Rectal smooth muscle tissue (tissue), 1 donor: ENCODE results near the gene MAP4.

ENCODE experiments used
- H3K27ac ChIP-seq: one replicate; pipeline ENCODE4 v1.7.0; 2013; ENCODE audit warnings: low read depth, low read length, inconsistent platforms
- H3K27me3 ChIP-seq: one replicate; pipeline ENCODE4 v1.7.0; 2013; ENCODE audit warnings: low read length; ENCODE audit not compliant: control insufficient read depth, insufficient read depth
- H3K36me3 ChIP-seq: one replicate; pipeline ENCODE4 v1.7.0; 2013; ENCODE audit warnings: low read length; ENCODE audit not compliant: control insufficient read depth, insufficient read depth
- H3K4me1 ChIP-seq: one replicate; pipeline ENCODE4 v1.7.0; 2013; ENCODE audit warnings: low read length; ENCODE audit not compliant: control insufficient read depth, insufficient read depth
- H3K4me3 ChIP-seq: one replicate; pipeline ENCODE4 v1.7.0; 2013; ENCODE audit warnings: low read length
- H3K9ac ChIP-seq: one replicate; pipeline ENCODE4 v1.7.0; 2013; ENCODE audit warnings: low read length

The MAP4 gene

GRCh38 chr3:47932421-47932820, 83.8 kb downstream of the MAP4 start:
- Histone ChIP-seq H3K36me3 (no peaks in the 10 kb centered on the region), H3K27me3 (no peaks in the 10 kb centered on the region), H3K4me3 (no peak overlapping the region), H3K4me1 (no peaks in the 10 kb centered on the region), H3K27ac (no peak overlapping the region), H3K9ac (no peak overlapping the region)

- Histone ChIP-seq H3K4me1 (no peaks in the 10 kb centered on the region), H3K27me3 (no peaks in the 10 kb centered on the region), H3K27ac (no peak overlapping the region), H3K36me3 (peaks cover 2% of the 10 kb centered on the region), H3K4me3 (no peak overlapping the region), H3K9ac (no peak overlapping the region)
Measured at GRCh38 chr3:47930979-47931378, 85.2 kb downstream of the MAP4 start.

- H3K36me3 ChIP-seq: peaks cover 19% of the 10 kb centered on the region
- H3K4me3 ChIP-seq: no peak overlapping the region
- H3K27ac ChIP-seq: no peak overlapping the region
- no peaks in the 10 kb centered on the region for H3K27me3 ChIP-seq
- H3K4me1 ChIP-seq: no peaks in the 10 kb centered on the region
- no peak overlapping the region for H3K9ac ChIP-seq
Measured at GRCh38 chr3:47916696-47917095, 99.5 kb downstream of the MAP4 start.

- Histone ChIP-seq H3K9ac (no peak overlapping the region), H3K36me3 (peaks cover 18% of the 10 kb centered on the region), H3K27me3 (no peaks in the 10 kb centered on the region), H3K4me3 (no peak overlapping the region), H3K27ac (no peak overlapping the region), H3K4me1 (no peaks in the 10 kb centered on the region)
Measured at GRCh38 chr3:47916201-47916600, 100.0 kb downstream of the MAP4 start.

GRCh38 chr3:47912006-47912504, 104.2 kb downstream of the MAP4 start:
- H3K9ac ChIP-seq: no peak overlapping the region
- no peaks in the 10 kb centered on the region for H3K27me3 ChIP-seq
- H3K36me3 ChIP-seq: peaks cover 17% of the 10 kb centered on the region
- no peak overlapping the region for H3K27ac ChIP-seq
- H3K4me3 ChIP-seq: no peak overlapping the region
- H3K4me1 ChIP-seq: no peaks in the 10 kb centered on the region

GRCh38 chr3:47910777-47911440, 105.3 kb downstream of the MAP4 start:
- no peak overlapping the region for H3K9ac ChIP-seq
- no peaks in the 10 kb centered on the region for H3K4me1 ChIP-seq
- H3K36me3 ChIP-seq: peaks cover 6% of the 10 kb centered on the region
- no peak overlapping the region for H3K4me3 ChIP-seq
- H3K27me3 ChIP-seq: no peaks in the 10 kb centered on the region
- no peak overlapping the region for H3K27ac ChIP-seq

- no peaks in the 10 kb centered on the region for H3K27me3 ChIP-seq
- no peak overlapping the region for H3K4me3 ChIP-seq
- no peak overlapping the region for H3K9ac ChIP-seq
- H3K36me3 ChIP-seq: peaks cover 6% of the 10 kb centered on the region
- no peaks in the 10 kb centered on the region for H3K4me1 ChIP-seq
- H3K27ac ChIP-seq: no peak overlapping the region
Measured at GRCh38 chr3:47910233-47910632, 106.0 kb downstream of the MAP4 start.

- Histone ChIP-seq H3K4me1 (no peaks in the 10 kb centered on the region), H3K9ac (no peak overlapping the region), H3K27me3 (no peaks in the 10 kb centered on the region), H3K4me3 (no peak overlapping the region), H3K36me3 (peaks cover 6% of the 10 kb centered on the region), H3K27ac (no peak overlapping the region)
Measured at GRCh38 chr3:47909607-47910006, 106.6 kb downstream of the MAP4 start.

- H3K4me1 ChIP-seq: no peaks in the 10 kb centered on the region
- H3K9ac ChIP-seq: no peak overlapping the region
- no peaks in the 10 kb centered on the region for H3K27me3 ChIP-seq
- H3K4me3 ChIP-seq: no peak overlapping the region
- H3K27ac ChIP-seq: no peak overlapping the region
- H3K36me3 ChIP-seq: peaks cover 6% of the 10 kb centered on the region
Measured at GRCh38 chr3:47908744-47909143, 107.5 kb downstream of the MAP4 start.

- Histone ChIP-seq H3K4me1 (no peaks in the 10 kb centered on the region), H3K4me3 (no peak overlapping the region), H3K36me3 (peaks cover 6% of the 10 kb centered on the region), H3K27ac (no peak overlapping the region), H3K9ac (no peak overlapping the region), H3K27me3 (no peaks in the 10 kb centered on the region)
Measured at GRCh38 chr3:47907784-47908183, 108.4 kb downstream of the MAP4 start.

- H3K9ac ChIP-seq: no peak overlapping the region
- no peaks in the 10 kb centered on the region for H3K27me3 ChIP-seq
- H3K4me3 ChIP-seq: no peak overlapping the region
- H3K36me3 ChIP-seq: peaks cover 2% of the 10 kb centered on the region
- no peak overlapping the region for H3K27ac ChIP-seq
- peaks cover 2% of the 10 kb centered on the region for H3K4me1 ChIP-seq
Measured at GRCh38 chr3:47902746-47903145, 113.5 kb downstream of the MAP4 start.

GRCh38 chr3:47901280-47901833, 114.9 kb downstream of the MAP4 start:
- Histone ChIP-seq H3K4me1 (peaks cover 2% of the 10 kb centered on the region), H3K36me3 (peaks cover 2% of the 10 kb centered on the region), H3K9ac (no peak overlapping the region), H3K27ac (no peak overlapping the region), H3K27me3 (no peaks in the 10 kb centered on the region), H3K4me3 (no peak overlapping the region)

- Histone ChIP-seq H3K4me1 (peaks cover 2% of the 10 kb centered on the region), H3K9ac (no peak overlapping the region), H3K36me3 (peaks cover 2% of the 10 kb centered on the region), H3K27ac (no peak overlapping the region), H3K4me3 (no peak overlapping the region), H3K27me3 (no peaks in the 10 kb centered on the region)
Measured at GRCh38 chr3:47899495-47900108, 116.6 kb downstream of the MAP4 start.
